EL (cell line): ENCODE data around the gene RNF217.
"Not testable (repeated sequence)": the region's sequence is repeated elsewhere in the genome, so short reads cannot be mapped to it uniquely, and the experiment has no call there.

Experiments
- DNase-seq: peaks from one replicate; pipeline ENCODE4 v3.0.0-alpha.2; 2016

RNF217 gene

GRCh38 chr6:125102891-125103290 is 140.7 kb downstream of the RNF217 start:
- peak; percentile 95 for DNase-seq

GRCh38 chr6:125104425-125104824 is 142.2 kb downstream of the RNF217 start:
- peak; percentile 51 for DNase-seq

GRCh38 chr6:125107048-125107447 is 144.8 kb downstream of the RNF217 start:
- no peak for DNase-seq

GRCh38 chr6:125107896-125108295 is 145.7 kb downstream of the RNF217 start:
- DNase-seq = no peak

GRCh38 chr6:125110056-125110455 is 147.8 kb downstream of the RNF217 start:
- no peak for DNase-seq

GRCh38 chr6:125111219-125111983 is 149.2 kb downstream of the RNF217 start:
- DNase-seq = no peak

GRCh38 chr6:125112934-125113333 is 150.7 kb downstream of the RNF217 start:
- no peak for DNase-seq

GRCh38 chr6:125114248-125114858 is 152.1 kb downstream of the RNF217 start:
- peak; percentile 64 for DNase-seq

GRCh38 chr6:125116170-125116569 is 153.9 kb downstream of the RNF217 start:
- no peak for DNase-seq

GRCh38 chr6:125116710-125117109 is 154.5 kb downstream of the RNF217 start:
- DNase-seq = no peak

GRCh38 chr6:125117818-125118217 is 155.6 kb downstream of the RNF217 start:
- no peak for DNase-seq

- no peak for DNase-seq
These were observed 157.9 kb downstream of the RNF217 start for GRCh38 chr6:125120054-125120590.

GRCh38 chr6:125121894-125122293 is 159.7 kb downstream of the RNF217 start:
- no peak for DNase-seq

- no peak for DNase-seq
These were observed 160.8 kb downstream of the RNF217 start for GRCh38 chr6:125123051-125123450.

GRCh38 chr6:125123468-125124048 is 161.3 kb downstream of the RNF217 start:
- no peak for DNase-seq

- DNase-seq = no peak
These were observed 161.9 kb downstream of the RNF217 start for GRCh38 chr6:125124049-125124669.

GRCh38 chr6:125125856-125126255 is 163.6 kb downstream of the RNF217 start:
- DNase-seq = not testable (repeated sequence)

- DNase-seq = no peak
These were observed 167.1 kb downstream of the RNF217 start for GRCh38 chr6:125129354-125129753.

GRCh38 chr6:125132058-125132457 is 169.8 kb downstream of the RNF217 start:
- DNase-seq = no peak

GRCh38 chr6:125136378-125136777 is 174.1 kb downstream of the RNF217 start:
- no peak for DNase-seq

GRCh38 chr6:125138083-125138482 is 175.8 kb downstream of the RNF217 start:
- no peak for DNase-seq

GRCh38 chr6:125140808-125141207 is 178.6 kb downstream of the RNF217 start:
- peak; percentile 16 for DNase-seq
